ENCODE results near the gene SCN4A.
"Not testable (repeated sequence)": the region's sequence is repeated elsewhere in the genome, so short reads cannot be mapped to it uniquely, and the experiment has no call there.

The SCN4A gene

GRCh38 chr17:63929860-63930766, 42.6 kb downstream of the SCN4A start:
- TF ChIP-seq JUND (IDR thresholded peaks at IDR 0.05; ENCODE audit: low read depth): no peak
- in situ Hi-C loops (cut with HindIII; ENCODE audit: low pct_unique_long_range_greater_than_20kb, low sequenced_read_pairs): no loop called here
- DNase-seq (ENCODE audit: low read depth in 1 of 2, low spot score in 1 of 2): no peak

GRCh38 chr17:63928966-63929695, 43.6 kb downstream of the SCN4A start:
- in situ Hi-C loops (cut with HindIII; ENCODE audit: low pct_unique_long_range_greater_than_20kb, low sequenced_read_pairs): no loop called here
- no peak for DNase-seq (ENCODE audit: low read depth in 1 of 2, low spot score in 1 of 2)
- no peak for TF ChIP-seq JUND (IDR thresholded peaks at IDR 0.05; ENCODE audit: low read depth)

- TF ChIP-seq JUND (IDR thresholded peaks at IDR 0.05; ENCODE audit: low read depth): no peak
- DNase-seq (ENCODE audit: low read depth in 1 of 2, low spot score in 1 of 2): no peak
- in situ Hi-C loops (cut with HindIII; ENCODE audit: low pct_unique_long_range_greater_than_20kb, low sequenced_read_pairs): no loop called here
These were observed 44.5 kb downstream of the SCN4A start for GRCh38 chr17:63928172-63928666.

- in situ Hi-C loops (cut with HindIII; ENCODE audit: low pct_unique_long_range_greater_than_20kb, low sequenced_read_pairs): no loop called here
- TF ChIP-seq JUND (IDR thresholded peaks at IDR 0.05; ENCODE audit: low read depth): no peak
- no peak for DNase-seq (ENCODE audit: low read depth in 1 of 2, low spot score in 1 of 2)
These were observed 45.1 kb downstream of the SCN4A start for GRCh38 chr17:63927464-63928171.

GRCh38 chr17:63926164-63926563, 46.6 kb downstream of the SCN4A start:
- no peak for DNase-seq (ENCODE audit: low read depth in 1 of 2, low spot score in 1 of 2)
- TF ChIP-seq JUND (IDR thresholded peaks at IDR 0.05; ENCODE audit: low read depth): no peak
- in situ Hi-C loops (cut with HindIII; ENCODE audit: low pct_unique_long_range_greater_than_20kb, low sequenced_read_pairs): no loop called here

GRCh38 chr17:63925615-63926014, 47.1 kb downstream of the SCN4A start:
- in situ Hi-C loops (cut with HindIII; ENCODE audit: low pct_unique_long_range_greater_than_20kb, low sequenced_read_pairs): no loop called here
- TF ChIP-seq JUND (IDR thresholded peaks at IDR 0.05; ENCODE audit: low read depth): no peak
- DNase-seq (ENCODE audit: low read depth in 1 of 2, low spot score in 1 of 2): no peak

GRCh38 chr17:63922402-63922801, 50.3 kb downstream of the SCN4A start:
- in situ Hi-C loops (cut with HindIII; ENCODE audit: low pct_unique_long_range_greater_than_20kb, low sequenced_read_pairs); DNase-seq (ENCODE audit: low read depth in 1 of 2, low spot score in 1 of 2): not testable (repeated sequence)

GRCh38 chr17:63920779-63921178, 51.9 kb downstream of the SCN4A start:
- in situ Hi-C loops (cut with HindIII; ENCODE audit: low pct_unique_long_range_greater_than_20kb, low sequenced_read_pairs); DNase-seq (ENCODE audit: low read depth in 1 of 2, low spot score in 1 of 2): not testable (repeated sequence)

GRCh38 chr17:63920050-63920449, 52.7 kb downstream of the SCN4A start:
- DNase-seq (ENCODE audit: low read depth in 1 of 2, low spot score in 1 of 2); in situ Hi-C loops (cut with HindIII; ENCODE audit: low pct_unique_long_range_greater_than_20kb, low sequenced_read_pairs): not testable (repeated sequence)

GRCh38 chr17:63919311-63919723, 53.4 kb downstream of the SCN4A start:
- DNase-seq (ENCODE audit: low read depth in 1 of 2, low spot score in 1 of 2): peak; percentile 80 to 88
- in situ Hi-C loops (cut with HindIII; ENCODE audit: low pct_unique_long_range_greater_than_20kb, low sequenced_read_pairs): no loop called here

GRCh38 chr17:63918789-63919305, 53.9 kb downstream of the SCN4A start, which contains the start of gene GH1:
TSS of gene GH1 (minus strand) at chr17:63918839. CDS start at chr17:63918776, 63 bp downstream.
- in situ Hi-C loops (cut with HindIII; ENCODE audit: low pct_unique_long_range_greater_than_20kb, low sequenced_read_pairs); DNase-seq (ENCODE audit: low read depth in 1 of 2, low spot score in 1 of 2): not testable (repeated sequence)

More at GRCh38 chr17:63919311-63919723, 53.4 kb downstream of the SCN4A start:
- TF ChIP-seq JUND (IDR thresholded peaks at IDR 0.05; ENCODE audit: low read depth): no peak

GRCh38 chr17:63918305-63918704, 54.4 kb downstream of the SCN4A start:
- peak in 1 of 2 experiments; percentile 43 for DNase-seq (ENCODE audit: low read depth in 1 of 2, low spot score in 1 of 2)
- in situ Hi-C loops (cut with HindIII; ENCODE audit: low pct_unique_long_range_greater_than_20kb, low sequenced_read_pairs): no loop called here
- TF ChIP-seq JUND (IDR thresholded peaks at IDR 0.05; ENCODE audit: low read depth): no peak
